ENCODE data around the gene GVQW3.

DNA sequence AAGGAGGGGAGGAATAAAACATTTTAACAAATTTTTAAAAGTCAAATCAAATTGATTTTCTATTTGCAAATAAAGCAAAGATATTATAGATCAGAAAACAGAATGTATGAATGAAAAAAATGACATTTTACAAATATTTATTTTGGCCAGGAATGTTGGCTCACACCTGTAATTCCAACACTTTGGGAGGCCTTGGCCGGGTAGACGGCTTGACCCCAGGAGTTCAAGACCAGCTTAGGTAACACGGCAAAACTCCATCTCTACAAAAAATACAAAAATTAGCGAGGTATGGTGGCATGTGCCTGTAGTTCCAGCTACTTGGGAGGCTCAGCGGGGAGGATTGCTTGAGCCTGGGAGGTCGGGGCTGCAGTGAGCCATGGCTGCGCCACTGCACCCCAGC, 18.4 kb upstream of the GVQW3 start:
- TF ChIP-seq, protein P1, sequence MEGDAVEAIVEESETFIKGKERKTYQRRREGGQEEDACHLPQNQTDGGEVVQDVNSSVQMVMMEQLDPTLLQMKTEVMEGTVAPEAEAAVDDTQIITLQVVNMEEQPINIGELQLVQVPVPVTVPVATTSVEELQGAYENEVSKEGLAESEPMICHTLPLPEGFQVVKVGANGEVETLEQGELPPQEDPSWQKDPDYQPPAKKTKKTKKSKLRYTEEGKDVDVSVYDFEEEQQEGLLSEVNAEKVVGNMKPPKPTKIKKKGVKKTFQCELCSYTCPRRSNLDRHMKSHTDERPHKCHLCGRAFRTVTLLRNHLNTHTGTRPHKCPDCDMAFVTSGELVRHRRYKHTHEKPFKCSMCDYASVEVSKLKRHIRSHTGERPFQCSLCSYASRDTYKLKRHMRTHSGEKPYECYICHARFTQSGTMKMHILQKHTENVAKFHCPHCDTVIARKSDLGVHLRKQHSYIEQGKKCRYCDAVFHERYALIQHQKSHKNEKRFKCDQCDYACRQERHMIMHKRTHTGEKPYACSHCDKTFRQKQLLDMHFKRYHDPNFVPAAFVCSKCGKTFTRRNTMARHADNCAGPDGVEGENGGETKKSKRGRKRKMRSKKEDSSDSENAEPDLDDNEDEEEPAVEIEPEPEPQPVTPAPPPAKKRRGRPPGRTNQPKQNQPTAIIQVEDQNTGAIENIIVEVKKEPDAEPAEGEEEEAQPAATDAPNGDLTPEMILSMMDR (conservative IDR thresholded peaks at IDR 0.05), result no peak
- no peak for TF ChIP-seq ZFX (IDR thresholded peaks at IDR 0.05)

Data from C4-2B (cell line).